ENCODE measurements around the gene FOXO3.

The FOXO3 gene

GRCh38 chr6:108689272-108690161 lies 128.8 kb downstream of the FOXO3 start:
- DNase-seq: no peak

- DNase-seq: no peak
Observed at GRCh38 chr6:108690326-108691049, 129.8 kb downstream of the FOXO3 start.

- no peak for DNase-seq
Observed at GRCh38 chr6:108693430-108694154, 132.9 kb downstream of the FOXO3 start.

GRCh38 chr6:108694816-108695215 lies 134.1 kb downstream of the FOXO3 start:
- no peak for DNase-seq

GRCh38 chr6:108697561-108698161 lies 136.9 kb downstream of the FOXO3 start:
- no peak for DNase-seq

- no peak for DNase-seq
Observed at GRCh38 chr6:108698593-108699289, 138.0 kb downstream of the FOXO3 start.

GRCh38 chr6:108699290-108700041 lies 138.7 kb downstream of the FOXO3 start:
- DNase-seq: peak; percentile 62

GRCh38 chr6:108702106-108702851 lies 141.6 kb downstream of the FOXO3 start:
- no peak for DNase-seq

- DNase-seq: no peak
Observed at GRCh38 chr6:108706649-108707048, 145.9 kb downstream of the FOXO3 start.

- no peak for DNase-seq
Observed at GRCh38 chr6:108707328-108707976, 146.7 kb downstream of the FOXO3 start.

GRCh38 chr6:108710030-108710429 lies 149.3 kb downstream of the FOXO3 start:
- no peak for DNase-seq

GRCh38 chr6:108710551-108710950 lies 149.8 kb downstream of the FOXO3 start:
- DNase-seq: no peak

- no peak for DNase-seq
Observed at GRCh38 chr6:108711071-108711470, 150.4 kb downstream of the FOXO3 start.

- no peak for DNase-seq
Observed at GRCh38 chr6:108711826-108712225, 151.1 kb downstream of the FOXO3 start.

GRCh38 chr6:108712946-108713345 lies 152.2 kb downstream of the FOXO3 start:
- no peak for DNase-seq

- no peak for DNase-seq
Observed at GRCh38 chr6:108714101-108714765, 153.5 kb downstream of the FOXO3 start.

- DNase-seq: no peak
Observed at GRCh38 chr6:108714766-108715414, 154.2 kb downstream of the FOXO3 start.

GRCh38 chr6:108715832-108716231 lies 155.1 kb downstream of the FOXO3 start:
- DNase-seq: no peak
